ENCODE data around the gene RNF144A.

RNF144A gene

GRCh38 chr2:7044253-7045250, 127.3 kb downstream of the RNF144A start:
- TF ChIP-seq SIN3A (IDR thresholded peaks at IDR 0.05; ENCODE audit: borderline replicate concordance, insufficient read depth, low read length): no peak
- no peak for TF ChIP-seq TAF1 (IDR thresholded peaks at IDR 0.05; ENCODE audit: borderline replicate concordance, insufficient read depth, low read length)
- TF ChIP-seq FOXP2 (optimal IDR thresholded peaks at IDR 0.05; ENCODE audit: borderline replicate concordance, extremely low read depth, extremely low read length, insufficient read depth): no peak
- no peak for TF ChIP-seq REST (IDR thresholded peaks at IDR 0.05; ENCODE audit: insufficient read depth in 1 of 2, low read depth in 2 of 2, low read length in 2 of 2)
- no peak for TF ChIP-seq POLR2AphosphoS5 (IDR thresholded peaks at IDR 0.05; ENCODE audit: low read depth, low read length)

- TF ChIP-seq TAF1 (IDR thresholded peaks at IDR 0.05; ENCODE audit: borderline replicate concordance, insufficient read depth, low read length) (no peak), POLR2AphosphoS5 (IDR thresholded peaks at IDR 0.05; ENCODE audit: low read depth, low read length) (no peak), FOXP2 (optimal IDR thresholded peaks at IDR 0.05; ENCODE audit: borderline replicate concordance, extremely low read depth, extremely low read length, insufficient read depth) (no peak), REST (IDR thresholded peaks at IDR 0.05; ENCODE audit: insufficient read depth in 1 of 2, low read depth in 2 of 2, low read length in 2 of 2) (no peak), SIN3A (IDR thresholded peaks at IDR 0.05; ENCODE audit: borderline replicate concordance, insufficient read depth, low read length) (no peak)
These were observed 128.7 kb downstream of the RNF144A start for GRCh38 chr2:7045601-7046590.

GRCh38 chr2:7047661-7048060, 130.4 kb downstream of the RNF144A start:
- TF ChIP-seq TAF1 (IDR thresholded peaks at IDR 0.05; ENCODE audit: borderline replicate concordance, insufficient read depth, low read length): no peak
- TF ChIP-seq SIN3A (IDR thresholded peaks at IDR 0.05; ENCODE audit: borderline replicate concordance, insufficient read depth, low read length): no peak
- TF ChIP-seq POLR2AphosphoS5 (IDR thresholded peaks at IDR 0.05; ENCODE audit: low read depth, low read length): no peak
- TF ChIP-seq FOXP2 (optimal IDR thresholded peaks at IDR 0.05; ENCODE audit: borderline replicate concordance, extremely low read depth, extremely low read length, insufficient read depth): no peak

DNA sequence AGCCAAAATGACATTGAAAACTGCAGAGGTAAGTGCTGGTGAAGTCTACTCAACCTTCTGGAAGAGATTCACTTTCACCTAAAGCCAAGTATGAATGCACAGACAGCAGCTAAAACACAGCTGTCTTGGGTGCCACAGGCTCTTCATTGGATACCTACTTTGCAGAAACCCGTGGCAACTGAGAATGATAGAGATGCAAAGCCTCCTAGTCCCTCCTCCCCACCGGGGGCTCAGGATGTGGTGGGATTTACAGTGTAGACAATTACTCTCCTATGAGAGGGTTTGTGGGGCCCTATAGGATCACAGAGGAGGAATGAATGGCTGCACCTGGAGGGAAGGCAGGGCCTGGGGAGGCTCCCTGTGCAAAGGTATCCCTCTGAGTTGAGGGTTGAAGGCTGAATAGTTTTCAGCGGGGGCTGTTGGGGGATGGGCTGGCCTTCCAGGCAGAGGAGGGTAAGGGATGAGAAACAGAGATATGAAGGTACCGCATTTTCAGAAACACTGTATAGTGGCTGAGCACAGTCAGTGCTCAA, 131.6 kb downstream of the RNF144A start:
- no peak for TF ChIP-seq SIN3A (IDR thresholded peaks at IDR 0.05; ENCODE audit: borderline replicate concordance, insufficient read depth, low read length)
- TF ChIP-seq FOXP2 (optimal IDR thresholded peaks at IDR 0.05; ENCODE audit: borderline replicate concordance, extremely low read depth, extremely low read length, insufficient read depth): no peak
- TF ChIP-seq REST (IDR thresholded peaks at IDR 0.05; ENCODE audit: insufficient read depth in 1 of 2, low read depth in 2 of 2, low read length in 2 of 2): no peak
- TF ChIP-seq POLR2AphosphoS5 (IDR thresholded peaks at IDR 0.05; ENCODE audit: low read depth, low read length): no peak
- no peak for TF ChIP-seq TAF1 (IDR thresholded peaks at IDR 0.05; ENCODE audit: borderline replicate concordance, insufficient read depth, low read length)

DNA sequence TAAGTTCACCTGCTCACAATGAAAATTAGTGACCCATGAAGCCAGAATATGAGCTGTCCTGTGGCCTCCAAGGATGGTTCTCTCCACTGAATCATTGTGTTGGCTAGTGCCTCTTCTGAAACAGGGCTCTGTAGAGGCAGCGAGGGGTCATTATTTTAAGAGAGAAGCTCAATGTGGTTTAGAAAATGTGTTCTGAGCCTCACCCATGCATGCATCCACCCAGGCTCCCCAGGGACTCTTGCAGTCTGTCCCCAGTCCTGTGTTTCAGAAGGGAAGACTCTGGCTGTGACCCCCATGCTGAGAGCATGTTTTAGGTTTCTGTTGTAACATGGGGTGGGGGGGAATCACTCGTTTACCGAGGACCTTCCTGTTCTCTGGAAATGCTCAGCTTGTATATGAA, 135.2 kb downstream of the RNF144A start:
- TF ChIP-seq FOXP2 (optimal IDR thresholded peaks at IDR 0.05; ENCODE audit: borderline replicate concordance, extremely low read depth, extremely low read length, insufficient read depth): no peak
- TF ChIP-seq REST (IDR thresholded peaks at IDR 0.05; ENCODE audit: insufficient read depth in 1 of 2, low read depth in 2 of 2, low read length in 2 of 2): no peak
- no peak for TF ChIP-seq SIN3A (IDR thresholded peaks at IDR 0.05; ENCODE audit: borderline replicate concordance, insufficient read depth, low read length)
- no peak for TF ChIP-seq POLR2AphosphoS5 (IDR thresholded peaks at IDR 0.05; ENCODE audit: low read depth, low read length)
- no peak for TF ChIP-seq TAF1 (IDR thresholded peaks at IDR 0.05; ENCODE audit: borderline replicate concordance, insufficient read depth, low read length)
